A549 (cell line): ENCODE results near the gene CHCHD6.

Experiments
- CEBPB ChIP-seq, 2 experiments: fragments of >200 bp in 1 of 2; sonication (Bioruptor Twin) in 1 of 2; formaldehyde crosslinking in 1 of 2; IDR thresholded peaks; 2 replicates each; pipeline ENCODE4 v1.6.1; 2012 to 2016
- RCOR1 ChIP-seq: fragments of 150-350 bp; IDR thresholded peaks from 2 replicates; pipeline ENCODE4 v1.6.1; 2014; ENCODE audit warnings: antibody characterized with exemption, low read length, low read depth

DNA sequence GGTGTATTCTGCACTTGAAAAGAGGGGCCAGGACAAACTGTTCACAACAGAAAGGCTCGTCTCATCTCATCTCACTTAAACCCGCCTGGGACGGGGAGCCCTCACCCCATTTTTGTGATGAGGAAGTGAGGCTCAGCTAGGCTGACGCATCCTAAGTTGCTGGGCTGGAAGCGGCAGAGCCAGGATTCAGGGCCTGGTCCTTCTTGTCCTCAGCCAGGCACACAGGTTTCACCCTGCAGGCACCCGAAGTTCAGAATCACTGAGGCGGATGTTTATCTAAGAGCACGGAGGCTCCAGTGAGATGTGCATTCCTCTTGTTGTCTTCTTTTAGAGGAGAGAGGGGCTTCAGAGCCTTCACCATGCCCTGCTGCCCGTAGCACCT is 227.8 kb downstream of the CHCHD6 start:
- TF ChIP-seq CEBPB (IDR thresholded peaks at IDR 0.05) (no peak), RCOR1 (no peak)
